ENCODE measurements around the gene RACK1. TPM values are rescaled to one million over a fixed set of nuclear protein-coding genes. Genes with fewer than 3 reads are reported as not detected.

RACK1 gene
- total RNA-seq, 4 donors from 2014 or later = 1,597 to 2,011 (median 1,911) TPM

- TF ChIP-seq CTCF (IDR thresholded peaks at IDR 0.05; ENCODE audit: low read depth) = no peak
Measured at GRCh38 chr5:181193656-181194055, 50.0 kb downstream of the RACK1 start.

GRCh38 chr5:181192337-181193046, 51.2 kb downstream of the RACK1 start:
- no peak for TF ChIP-seq CTCF (IDR thresholded peaks at IDR 0.05; ENCODE audit: low read depth)

- no peak for TF ChIP-seq CTCF (IDR thresholded peaks at IDR 0.05; ENCODE audit: low read depth)
Measured at GRCh38 chr5:181191526-181192336, 52.0 kb downstream of the RACK1 start.

- no peak for TF ChIP-seq CTCF (IDR thresholded peaks at IDR 0.05; ENCODE audit: low read depth)
Measured at GRCh38 chr5:181190711-181191525, 52.8 kb downstream of the RACK1 start.

GRCh38 chr5:181189962-181190710, 53.6 kb downstream of the RACK1 start:
- no peak for TF ChIP-seq CTCF (IDR thresholded peaks at IDR 0.05; ENCODE audit: low read depth)

- no peak for TF ChIP-seq CTCF (IDR thresholded peaks at IDR 0.05; ENCODE audit: low read depth)
Measured at GRCh38 chr5:181189363-181189961, 54.2 kb downstream of the RACK1 start.
